Naive B cell (primary cell): ENCODE results near the gene RBM38. TPM values are rescaled to one million over a fixed set of nuclear protein-coding genes. Genes with fewer than 3 reads are reported as not detected.
A peak's percentile ranks its signal among the peaks of the same experiment; 100 is the strongest.

Experiments used
- ATAC-seq, 2 donors: fragments of 150-1000 bp; cut with Tn5 transposase; 2 replicates each; pipeline ENCODE4 v1.10.0; 2021; ENCODE audit warnings: low read depth in 2 of 2, mild to moderate bottlenecking in 2 of 2, moderate library complexity in 2 of 2
- DNase-seq: peaks from one replicate; pipeline ENCODE4 v3.0.0; 2022
- H3K27ac Mint-ChIP-seq, 6 donors: one replicate each; pipeline ENCODE4 v1.8.0; 2020 to 2022; ENCODE audit warnings: mild to moderate bottlenecking in 6 of 6, mixed read lengths in 6 of 6, moderate library complexity in 5 of 6, inconsistent platforms in 2 of 6
- H3K27me3 Mint-ChIP-seq, 3 donors: one replicate each; pipeline ENCODE4 v1.8.0; 2021 to 2022; ENCODE audit warnings: mixed read lengths in 3 of 3, mild to moderate bottlenecking in 1 of 3
- H3K36me3 Mint-ChIP-seq, 2 donors: one replicate each; pipeline ENCODE4 v1.8.0; 2020 to 2022; ENCODE audit warnings: mixed read lengths in 2 of 2, inconsistent platforms in 1 of 2, mild to moderate bottlenecking in 1 of 2
- H3K4me1 Mint-ChIP-seq, 3 donors: one replicate each; pipeline ENCODE4 v1.8.0; 2020 to 2022; ENCODE audit warnings: mixed read lengths in 3 of 3, inconsistent platforms in 1 of 3, mild to moderate bottlenecking in 1 of 3, moderate library complexity in 1 of 3
- H3K4me3 Mint-ChIP-seq, 8 donors: one replicate each; pipeline ENCODE4 v1.8.0; 2020 to 2022; ENCODE audit warnings: mild to moderate bottlenecking in 8 of 8, mixed read lengths in 8 of 8, moderate library complexity in 8 of 8, inconsistent platforms in 2 of 8
- H3K9me3 Mint-ChIP-seq, 7 donors: one replicate each; pipeline ENCODE4 v1.8.0; 2020 to 2022; ENCODE audit warnings: mixed read lengths in 7 of 7, mild to moderate bottlenecking in 5 of 7, inconsistent platforms in 2 of 7, moderate library complexity in 1 of 7
- polyA plus RNA-seq, 6 donors: library from polyadenylated mRNA; unstranded; fragments of 300-500 nt; fragmentation: Illumina TruSeq; gene quantifications; one replicate each; pipeline ENCODE4 v1.2.3, GENCODE V29; 2021; ENCODE audit warnings: low read depth in 6 of 6

Gene RBM38
- polyA plus RNA-seq, 6 donors from 2014 or later: 80.1 to 189 (median 157) TPM

DNA sequence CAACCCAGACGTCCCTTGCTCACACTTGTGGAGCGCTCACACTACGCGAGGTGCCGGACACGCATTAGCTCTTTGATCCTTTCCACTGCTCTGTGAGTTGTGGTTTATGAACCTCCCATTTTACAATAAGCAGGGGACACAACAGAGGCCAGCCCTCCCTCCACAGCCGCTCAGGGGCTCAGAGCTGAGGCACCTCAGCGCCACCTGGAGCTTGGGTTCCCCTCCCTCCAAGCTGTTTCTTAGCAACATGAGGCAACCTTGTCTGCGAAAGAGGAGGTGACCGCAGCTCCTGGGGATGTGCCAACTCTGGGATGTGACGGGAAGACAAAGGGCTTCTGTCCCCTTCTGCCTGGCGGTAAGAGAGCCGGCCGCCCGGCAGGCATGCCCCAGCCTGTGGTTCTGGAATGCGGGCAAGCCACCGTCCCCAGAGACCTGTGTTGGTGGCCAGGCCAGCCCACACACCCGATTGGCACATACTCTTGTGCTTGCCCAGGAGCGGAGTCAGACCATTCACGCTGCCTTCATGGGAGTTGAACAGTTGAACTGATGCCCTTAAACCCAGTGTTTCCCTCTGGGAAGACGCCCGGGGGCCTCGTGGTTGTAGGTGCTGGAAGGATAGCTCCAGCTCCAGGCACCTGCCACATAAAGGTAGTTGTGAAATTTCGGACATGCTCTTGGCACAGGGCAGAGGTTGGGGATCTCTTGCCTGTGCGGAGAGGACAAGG lies 44.5 kb downstream of the RBM38 start:
- Mint-ChIP-seq H3K4me1 (peaks cover 48 to 82% (median 80%) of the 10 kb centered on the region in 3 donors), H3K27ac (peak overlapping the region; percentile 44 to 95 (median 74)), H3K27me3 (no peaks in the 10 kb centered on the region), H3K4me3 (peak overlapping the region in 5 of 8 donors; percentile 60 to 81 (median 77)), H3K36me3 (no peaks in the 10 kb centered on the region), H3K9me3 (peaks cover 0 to 2% (median 0%) of the 10 kb centered on the region in 7 donors)
- ATAC-seq: peak; percentile 38 to 42
- peak; percentile 45 for DNase-seq

DNA sequence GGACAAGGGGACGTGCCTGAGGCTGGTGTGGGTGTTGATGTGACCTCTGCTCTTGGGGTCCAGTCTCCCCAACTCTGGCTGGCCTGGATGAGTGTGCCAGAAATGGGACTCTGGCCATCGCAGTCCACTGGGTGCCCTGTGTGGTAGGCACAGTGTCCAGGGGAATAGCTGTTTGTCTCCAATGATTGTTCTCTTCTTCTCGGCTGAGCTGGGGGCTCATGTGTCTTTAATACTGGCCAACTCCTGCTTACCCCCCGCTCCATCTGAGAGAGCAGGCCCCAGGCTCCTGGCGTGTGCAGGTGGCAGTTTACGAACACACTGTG lies 45.0 kb downstream of the RBM38 start:
- Mint-ChIP-seq H3K4me3 (peak overlapping the region in 4 of 8 donors; percentile 46 to 79 (median 69)), H3K4me1 (peaks cover 49 to 79% (median 77%) of the 10 kb centered on the region in 3 donors), H3K27me3 (no peaks in the 10 kb centered on the region), H3K36me3 (no peaks in the 10 kb centered on the region), H3K9me3 (peaks cover 0 to 2% (median 0%) of the 10 kb centered on the region in 7 donors), H3K27ac (peak overlapping the region in 4 of 6 donors; percentile 31 to 93 (median 68))
- no peak for DNase-seq
- ATAC-seq: no peak

DNA sequence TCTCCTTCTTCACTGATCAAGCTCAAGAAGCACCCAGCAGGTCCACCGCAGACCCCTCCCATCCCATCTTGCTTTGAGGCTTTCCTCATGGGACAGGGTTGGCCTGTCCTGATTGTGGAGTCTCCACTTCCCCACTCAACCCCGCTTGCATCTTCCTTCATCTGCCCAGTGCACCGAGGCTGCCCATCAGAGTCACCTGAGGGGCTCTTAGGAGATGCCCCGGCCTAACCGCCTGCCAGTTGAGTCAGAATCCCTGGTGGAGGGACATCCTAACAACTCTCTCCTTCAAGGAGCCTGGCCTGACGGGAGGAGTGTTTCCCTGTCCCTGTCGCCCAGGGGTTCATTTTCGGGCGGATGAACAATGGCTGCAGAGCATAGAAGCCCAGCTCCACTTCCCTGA lies 46.1 kb downstream of the RBM38 start:
- no peaks in the 10 kb centered on the region for H3K27me3 Mint-ChIP-seq
- H3K4me3 Mint-ChIP-seq: peak overlapping the region in 2 of 8 donors; percentile 24 to 34
- H3K27ac Mint-ChIP-seq: peak overlapping the region in 4 of 6 donors; percentile 24 to 66 (median 46)
- no peaks in the 10 kb centered on the region for H3K36me3 Mint-ChIP-seq
- DNase-seq (no peak), ATAC-seq (no peak)
- peaks cover 49 to 69% (median 66%) of the 10 kb centered on the region in 3 donors for H3K4me1 Mint-ChIP-seq
- H3K9me3 Mint-ChIP-seq: peaks cover 0 to 2% (median 0%) of the 10 kb centered on the region in 7 donors

DNA sequence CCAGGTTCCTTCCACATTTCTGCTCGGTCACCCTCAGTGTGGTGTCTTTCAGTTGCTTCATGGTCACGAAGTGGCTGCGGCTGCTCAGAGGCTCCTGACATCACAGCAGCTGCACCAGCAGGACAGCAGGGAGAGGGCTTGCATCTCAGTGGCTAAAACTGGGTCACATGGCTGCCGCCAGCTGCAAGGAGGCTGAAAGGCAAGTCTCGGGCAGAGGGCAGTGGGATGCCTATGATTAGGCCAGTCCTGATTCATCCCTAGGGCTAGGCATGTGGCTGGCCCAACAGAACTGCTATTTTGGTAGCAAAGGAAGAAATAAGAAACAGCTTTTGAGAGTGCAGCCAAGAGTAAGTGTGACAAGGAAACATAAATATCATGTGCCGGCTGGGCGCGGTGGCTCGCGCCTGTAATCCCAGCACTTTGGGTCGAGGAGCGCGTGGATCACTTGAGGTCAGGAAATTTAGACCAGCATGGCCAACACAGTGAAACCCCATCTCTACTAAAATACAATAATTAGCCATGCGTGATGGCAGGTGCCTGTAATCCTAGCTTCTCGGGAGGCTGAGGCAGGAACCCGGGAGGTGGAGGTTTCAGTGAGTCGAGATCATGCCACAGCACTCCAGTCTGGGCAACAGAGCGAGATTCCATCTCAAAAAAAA lies 46.6 kb downstream of the RBM38 start:
- Mint-ChIP-seq H3K27me3 (no peaks in the 10 kb centered on the region), H3K36me3 (no peaks in the 10 kb centered on the region), H3K4me3 (no peak overlapping the region), H3K27ac (peak overlapping the region in 3 of 6 donors; percentile 21 to 64 (median 24)), H3K9me3 (peaks cover 0 to 2% (median 0%) of the 10 kb centered on the region in 7 donors), H3K4me1 (peaks cover 44 to 63% (median 61%) of the 10 kb centered on the region in 3 donors)
- DNase-seq: no peak
- ATAC-seq: no peak

DNA sequence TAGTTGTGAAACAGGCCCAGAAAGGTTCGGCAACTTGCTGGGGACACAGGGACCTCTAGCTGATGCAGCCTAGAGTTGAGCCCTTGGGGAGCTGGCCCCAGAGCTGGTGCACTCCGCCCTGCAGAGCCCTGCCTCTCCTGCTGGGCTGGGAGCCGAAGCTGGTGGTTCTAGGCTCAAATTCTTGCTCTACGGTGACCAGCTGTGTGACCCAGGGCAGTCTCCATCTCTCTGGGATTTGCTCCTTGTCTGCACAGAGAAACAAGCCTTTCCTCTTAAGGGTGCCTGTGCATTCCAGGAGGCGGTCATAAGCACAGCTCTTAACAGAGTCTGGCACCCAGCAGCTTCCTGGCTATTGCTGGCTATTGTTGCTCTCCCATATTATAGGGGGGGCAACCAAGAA lies 47.4 kb downstream of the RBM38 start:
- Mint-ChIP-seq H3K4me1 (peaks cover 36 to 56% (median 55%) of the 10 kb centered on the region in 3 donors), H3K27me3 (no peaks in the 10 kb centered on the region), H3K36me3 (no peaks in the 10 kb centered on the region), H3K27ac (peak overlapping the region in 2 of 6 donors; percentile 59 to 65), H3K9me3 (peaks cover 0 to 2% (median 0%) of the 10 kb centered on the region in 7 donors), H3K4me3 (peak overlapping the region in 1 of 8 donors; percentile 25)
- ATAC-seq (no peak), DNase-seq (no peak)

DNA sequence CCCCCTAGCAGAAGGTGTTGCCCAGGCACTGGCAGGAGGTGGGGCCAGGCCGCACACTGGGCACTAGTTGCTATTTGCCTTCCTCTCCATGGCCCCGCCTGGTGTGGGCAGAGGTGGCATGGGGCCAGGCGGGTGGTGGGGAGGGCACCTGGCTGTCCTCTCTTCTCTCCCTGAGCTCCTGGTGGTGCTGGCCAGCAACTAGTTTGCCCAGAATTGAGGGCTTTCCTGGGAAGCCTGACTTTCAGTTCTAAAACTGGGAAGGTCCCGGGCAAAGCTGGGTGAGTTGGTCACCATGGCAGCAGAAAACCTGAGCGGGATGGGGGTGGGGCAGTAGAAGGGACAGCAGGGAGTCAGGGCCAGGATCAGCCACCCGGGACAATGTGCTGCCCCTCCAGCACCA lies 48.2 kb downstream of the RBM38 start:
- Mint-ChIP-seq H3K27ac (no peak overlapping the region), H3K9me3 (no peaks in the 10 kb centered on the region), H3K4me3 (no peak overlapping the region), H3K36me3 (no peaks in the 10 kb centered on the region), H3K27me3 (no peaks in the 10 kb centered on the region), H3K4me1 (peaks cover 28 to 51% (median 47%) of the 10 kb centered on the region in 3 donors)
- no peak for ATAC-seq
- DNase-seq: no peak

DNA sequence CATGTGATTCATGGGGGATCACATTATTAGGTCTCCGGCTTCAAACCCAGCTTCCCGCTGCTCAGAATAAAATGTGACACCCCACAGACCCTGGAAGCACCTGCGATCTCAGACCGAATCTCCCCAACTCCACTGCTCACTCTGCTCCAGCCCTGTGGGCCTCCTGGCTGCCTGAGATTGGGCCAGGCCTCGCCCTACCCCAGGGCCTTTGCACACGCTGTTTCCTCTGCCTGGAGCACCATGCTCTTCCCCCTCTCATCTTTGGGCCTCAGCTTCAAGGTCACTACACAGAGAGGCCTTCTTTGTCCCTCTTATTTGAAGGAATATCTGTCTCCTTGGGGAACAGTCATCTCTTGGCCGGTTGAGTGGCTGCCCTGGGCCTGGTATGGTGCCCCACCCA lies 48.8 kb downstream of the RBM38 start:
- Mint-ChIP-seq H3K9me3 (no peaks in the 10 kb centered on the region), H3K4me3 (peak overlapping the region in 1 of 8 donors; percentile 33), H3K36me3 (no peaks in the 10 kb centered on the region), H3K27me3 (no peaks in the 10 kb centered on the region), H3K27ac (peak overlapping the region in 1 of 6 donors; percentile 77), H3K4me1 (peaks cover 22 to 45% (median 41%) of the 10 kb centered on the region in 3 donors)
- DNase-seq: no peak
- no peak for ATAC-seq

- peaks cover 15 to 37% (median 36%) of the 10 kb centered on the region in 3 donors for H3K4me1 Mint-ChIP-seq
- DNase-seq (no peak), ATAC-seq (no peak)
- H3K4me3 Mint-ChIP-seq: no peak overlapping the region
- H3K9me3 Mint-ChIP-seq: no peaks in the 10 kb centered on the region
- H3K36me3 Mint-ChIP-seq: no peaks in the 10 kb centered on the region
- no peaks in the 10 kb centered on the region for H3K27me3 Mint-ChIP-seq
- H3K27ac Mint-ChIP-seq: peak overlapping the region in 2 of 6 donors; percentile 45 to 77
These were observed 49.7 kb downstream of the RBM38 start for GRCh38 chr20:57440678-57441509.

- no peak overlapping the region for H3K4me3 Mint-ChIP-seq
- H3K36me3 Mint-ChIP-seq: no peaks in the 10 kb centered on the region
- H3K27ac Mint-ChIP-seq: peak overlapping the region in 1 of 6 donors; percentile 45
- peaks cover 18 to 34% (median 31%) of the 10 kb centered on the region in 3 donors for H3K4me1 Mint-ChIP-seq
- H3K27me3 Mint-ChIP-seq: no peaks in the 10 kb centered on the region
- H3K9me3 Mint-ChIP-seq: no peaks in the 10 kb centered on the region
- ATAC-seq (no peak), DNase-seq (no peak)
These were observed 50.4 kb downstream of the RBM38 start for GRCh38 chr20:57441510-57442154.

GRCh38 chr20:57442158-57442887 lies 51.1 kb downstream of the RBM38 start:
- no peaks in the 10 kb centered on the region for H3K27me3 Mint-ChIP-seq
- no peak for DNase-seq
- peak overlapping the region in 1 of 6 donors; percentile 6 for H3K27ac Mint-ChIP-seq
- H3K36me3 Mint-ChIP-seq: no peaks in the 10 kb centered on the region
- ATAC-seq: no peak
- H3K4me3 Mint-ChIP-seq: no peak overlapping the region
- peaks cover 16 to 32% (median 32%) of the 10 kb centered on the region in 3 donors for H3K4me1 Mint-ChIP-seq
- H3K9me3 Mint-ChIP-seq: no peaks in the 10 kb centered on the region

- DNase-seq (no peak), ATAC-seq (no peak)
- Mint-ChIP-seq H3K4me3 (no peak overlapping the region), H3K36me3 (no peaks in the 10 kb centered on the region), H3K27ac (no peak overlapping the region), H3K9me3 (no peaks in the 10 kb centered on the region), H3K4me1 (peaks cover 18 to 32% (median 32%) of the 10 kb centered on the region in 3 donors), H3K27me3 (no peaks in the 10 kb centered on the region)
These were observed 51.7 kb downstream of the RBM38 start for GRCh38 chr20:57442888-57443239.

- Mint-ChIP-seq H3K36me3 (no peaks in the 10 kb centered on the region), H3K27ac (no peak overlapping the region), H3K4me3 (no peak overlapping the region), H3K4me1 (peaks cover 23 to 34% (median 32%) of the 10 kb centered on the region in 3 donors), H3K9me3 (no peaks in the 10 kb centered on the region), H3K27me3 (no peaks in the 10 kb centered on the region)
- ATAC-seq (no peak), DNase-seq (no peak)
These were observed 52.4 kb downstream of the RBM38 start for GRCh38 chr20:57443349-57444265.
